AG04450 (cell line): ENCODE measurements around the gene TRIM38. TPM values are rescaled to one million over a fixed set of nuclear protein-coding genes. Genes with fewer than 3 reads are reported as not detected.
"Not testable (repeated sequence)": the region's sequence is repeated elsewhere in the genome, so short reads cannot be mapped to it uniquely, and the experiment has no call there.

ENCODE experiments used
- CTCF ChIA-PET: fragments of 300-600, 350-600 bp; formaldehyde crosslinking; extraction: SDS; loops from one replicate; lab custom pipeline; 2022; ENCODE audit warnings: antibody characterized with exemption, inconsistent platforms; lab: Charles Lee
- POLR2A ChIA-PET: fragments of 350-600 bp; formaldehyde crosslinking; extraction: SDS; loops from one replicate; lab custom pipeline; 2021; ENCODE audit warnings: antibody characterized with exemption, inconsistent platforms; lab: Yijun Ruan, JAX
- DNase-seq: peaks from one replicate; pipeline ENCODE4 v3.0.0-alpha.2; 2011; ENCODE audit warnings: low read depth, low spot score
- H3K27ac ChIP-seq: one replicate; pipeline ENCODE4 v1.5.1; 2012; ENCODE audit warnings: low read depth, low read length, control low read depth
- H3K27me3 ChIP-seq: one replicate; pipeline ENCODE4 v1.6.0; 2012; ENCODE audit warnings: low read length; ENCODE audit not compliant: control insufficient read depth, insufficient read depth
- H3K4me3 ChIP-seq: 2 replicates; pipeline ENCODE4 v1.5.1; 2011; ENCODE audit warnings: mild to moderate bottlenecking, low read depth, low read length, control low read depth
- H3K9me3 ChIP-seq: 2 replicates; pipeline ENCODE4 v1.5.1; 2012; ENCODE audit warnings: low read length; ENCODE audit not compliant: control insufficient read depth, insufficient read depth
- polyA plus RNA-seq: library from polyadenylated mRNA; depleted of rRNA; stranded (reverse); fragments of >200 nt; gene quantifications from 2 replicates; pipeline ENCODE4 v1.2.3, GENCODE V29; 2011
- TF ChIP-seq, protein P1 (sequence below): IDR thresholded peaks from 2 replicates; pipeline ENCODE4 v1.5.1; 2011; ENCODE audit warnings: low read depth, low read length, control low read depth, inconsistent platforms

TRIM38 gene
- polyA plus RNA-seq, 1 experiment: 9.1 TPM

DNA sequence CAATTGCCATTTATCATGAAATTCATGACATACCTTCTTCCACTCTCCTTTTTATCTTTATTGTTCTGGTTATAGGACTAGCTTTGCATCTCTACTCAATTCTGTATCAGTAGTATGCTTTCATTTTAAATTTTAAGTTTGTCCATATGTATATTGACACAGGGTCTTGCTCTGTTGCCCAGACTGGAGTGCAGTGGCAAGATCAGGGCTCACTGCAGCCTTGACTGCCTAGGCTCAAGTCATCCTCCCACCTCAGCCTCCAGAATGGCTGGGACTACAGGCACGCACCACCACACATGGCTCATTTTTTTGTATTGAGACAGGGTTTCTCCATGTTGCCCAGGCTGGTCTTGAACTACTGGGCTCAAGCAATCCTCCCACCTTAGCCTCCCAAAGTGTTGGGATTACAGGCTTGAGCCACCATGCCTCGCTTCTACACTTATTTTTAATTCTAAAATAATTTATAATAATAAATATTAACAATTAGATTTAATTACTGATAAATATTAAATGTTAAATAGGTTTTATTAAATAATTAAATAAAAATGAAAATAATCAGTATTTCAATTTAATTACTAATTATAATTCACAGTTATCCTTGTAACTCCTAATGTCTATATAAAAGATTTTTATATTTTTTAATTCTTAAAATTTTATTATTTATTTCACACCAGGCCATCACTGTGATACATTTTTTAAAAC is 27.7 kb downstream of the TRIM38 start:
- TF ChIP-seq, protein P1, sequence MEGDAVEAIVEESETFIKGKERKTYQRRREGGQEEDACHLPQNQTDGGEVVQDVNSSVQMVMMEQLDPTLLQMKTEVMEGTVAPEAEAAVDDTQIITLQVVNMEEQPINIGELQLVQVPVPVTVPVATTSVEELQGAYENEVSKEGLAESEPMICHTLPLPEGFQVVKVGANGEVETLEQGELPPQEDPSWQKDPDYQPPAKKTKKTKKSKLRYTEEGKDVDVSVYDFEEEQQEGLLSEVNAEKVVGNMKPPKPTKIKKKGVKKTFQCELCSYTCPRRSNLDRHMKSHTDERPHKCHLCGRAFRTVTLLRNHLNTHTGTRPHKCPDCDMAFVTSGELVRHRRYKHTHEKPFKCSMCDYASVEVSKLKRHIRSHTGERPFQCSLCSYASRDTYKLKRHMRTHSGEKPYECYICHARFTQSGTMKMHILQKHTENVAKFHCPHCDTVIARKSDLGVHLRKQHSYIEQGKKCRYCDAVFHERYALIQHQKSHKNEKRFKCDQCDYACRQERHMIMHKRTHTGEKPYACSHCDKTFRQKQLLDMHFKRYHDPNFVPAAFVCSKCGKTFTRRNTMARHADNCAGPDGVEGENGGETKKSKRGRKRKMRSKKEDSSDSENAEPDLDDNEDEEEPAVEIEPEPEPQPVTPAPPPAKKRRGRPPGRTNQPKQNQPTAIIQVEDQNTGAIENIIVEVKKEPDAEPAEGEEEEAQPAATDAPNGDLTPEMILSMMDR: no peak
- Histone ChIP-seq H3K27me3 (no peaks in the 10 kb centered on the region), H3K9me3 (no peaks in the 10 kb centered on the region), H3K4me3 (no peak overlapping the region), H3K27ac (no peak overlapping the region)
- no peak for DNase-seq
- POLR2A ChIA-PET: no interaction called here
- CTCF ChIA-PET: interaction anchor here (0.9 to 5.0 kb wide), 2 partner anchors 13 to 14 kb away, joined by 8 to 178 read pairs; no protein-coding TSS in a partner anchor

DNA sequence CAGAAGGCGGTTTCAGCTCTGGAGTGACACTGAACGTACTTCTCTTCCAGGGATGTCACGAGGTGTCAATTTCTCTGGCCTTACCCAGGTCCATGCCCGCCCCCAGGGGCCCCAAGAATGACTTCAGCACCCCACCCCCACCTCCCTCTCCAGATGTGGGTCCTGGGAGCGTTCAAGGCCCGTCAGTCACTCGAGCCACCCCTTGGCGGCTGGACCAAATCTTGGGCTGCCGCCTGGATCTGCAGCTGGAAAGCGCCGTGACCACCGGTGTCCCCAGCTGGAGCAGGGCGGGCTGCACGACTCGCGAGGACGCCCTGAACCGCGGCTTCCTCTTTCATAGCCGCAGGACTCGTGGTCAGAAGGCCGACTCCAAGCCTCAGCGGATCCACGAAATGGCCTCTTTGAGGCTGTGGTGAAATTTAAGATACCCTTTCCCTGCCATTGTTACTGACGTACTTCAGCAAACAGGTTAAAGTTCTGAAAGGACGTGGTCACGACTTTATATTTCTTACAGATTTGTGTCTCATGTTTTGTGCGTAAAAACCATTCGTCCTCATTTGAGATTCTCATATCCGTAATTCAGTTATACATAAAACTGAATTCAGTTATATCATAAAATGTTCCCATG is 29.3 kb downstream of the TRIM38 start:
- Histone ChIP-seq H3K27ac (peak overlapping the region; percentile 83), H3K4me3 (peak overlapping the region; percentile 53), H3K9me3 (no peaks in the 10 kb centered on the region), H3K27me3 (no peaks in the 10 kb centered on the region)
- CTCF ChIA-PET: interaction anchor here (0.6 to 5.0 kb wide), 31 partner anchors 11 to 1904 kb away, joined by 3 to 178 read pairs (median 5); partner anchors contain the start of gene TRIM38
- TF ChIP-seq, protein P1: no peak
- DNase-seq: no peak
- POLR2A ChIA-PET: interaction anchor here (0.7 to 2.9 kb wide), 10 partner anchors 8 to 1818 kb away, joined by 3 to 29 read pairs (median 6); a partner anchor contains a TSS

DNA sequence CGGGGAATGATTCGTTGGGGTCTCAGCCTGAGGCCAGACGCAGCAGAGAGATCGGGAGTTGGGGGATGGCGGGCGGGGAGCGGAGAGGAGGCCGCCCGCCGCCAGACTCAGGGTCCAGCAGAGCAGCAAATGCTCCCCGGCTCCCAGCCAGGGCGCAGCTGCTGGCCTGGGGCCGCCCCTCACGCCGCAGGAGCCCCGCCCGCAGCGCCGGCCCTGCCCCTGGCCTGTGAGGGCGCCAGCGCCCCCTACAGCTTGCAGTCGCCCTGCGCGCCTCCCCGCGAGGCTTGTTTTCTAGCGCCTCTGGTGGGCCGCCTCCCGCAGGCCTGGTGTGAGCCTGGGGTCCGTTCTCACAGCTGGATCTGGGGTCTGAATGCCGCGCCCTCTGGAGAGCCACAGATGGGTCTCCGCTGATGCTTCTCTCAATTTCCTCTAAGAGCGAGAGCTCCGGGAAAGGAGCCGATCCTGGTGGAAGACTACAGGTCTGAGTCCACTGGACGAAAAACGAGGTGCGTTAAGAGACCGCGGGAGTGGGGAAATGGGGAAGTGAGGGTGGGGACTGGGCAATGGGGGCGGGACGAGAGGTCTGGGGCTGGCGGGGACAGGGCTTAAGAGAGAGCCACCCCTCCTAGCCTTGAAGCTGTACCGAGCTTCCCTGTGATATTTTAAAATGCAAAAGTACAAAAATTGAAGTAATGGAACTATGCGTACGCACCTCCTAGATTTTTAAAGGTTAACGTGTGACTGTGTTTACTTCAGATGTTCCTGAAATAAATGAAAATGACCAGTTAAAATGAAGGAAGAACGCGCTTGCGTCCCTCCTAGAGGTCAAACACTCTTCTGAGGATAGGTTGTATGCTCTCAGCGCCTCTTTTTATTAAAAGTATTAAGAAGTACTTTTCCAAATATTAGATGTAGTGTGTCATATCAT is 30.1 kb downstream of the TRIM38 start:
- Histone ChIP-seq H3K4me3 (peak overlapping the region; percentile 70), H3K9me3 (no peaks in the 10 kb centered on the region), H3K27me3 (no peaks in the 10 kb centered on the region), H3K27ac (peak overlapping the region; percentile 83)
- TF ChIP-seq, protein P1: peak; percentile 94
- ChIA-PET CTCF (interaction anchor here (0.6 to 5.0 kb wide), 40 partner anchors 12 to 1904 kb away, joined by 3 to 178 read pairs (median 4); partner anchors contain the start of gene TRIM38), POLR2A (interaction anchor here (0.7 to 2.9 kb wide), 9 partner anchors 8 to 1185 kb away, joined by 3 to 29 read pairs (median 6); a partner anchor contains a TSS)
- DNase-seq: peak; percentile 81

DNA sequence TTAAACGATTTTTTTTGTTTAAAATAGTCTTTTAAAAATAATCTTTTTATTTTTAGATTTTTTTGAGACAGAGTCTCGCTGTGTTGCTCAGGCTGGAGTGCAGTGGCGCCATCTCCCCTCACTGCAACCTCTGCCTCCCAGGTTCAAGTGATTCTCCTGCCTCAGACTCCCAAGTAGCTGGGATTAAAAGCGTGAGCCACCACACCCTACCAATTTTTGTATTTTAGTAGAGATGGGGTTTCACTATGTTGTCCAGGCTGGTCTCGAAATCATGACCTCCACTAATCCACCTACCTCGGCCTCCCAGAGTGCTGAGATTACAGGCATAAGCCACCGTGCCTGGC is 30.7 kb downstream of the TRIM38 start:
- peak overlapping the region; percentile 70 for H3K4me3 ChIP-seq
- not testable (repeated sequence) for H3K9me3 ChIP-seq, H3K27me3 ChIP-seq, H3K27ac ChIP-seq, DNase-seq
- ChIA-PET POLR2A (interaction anchor here (1.1 to 2.9 kb wide), 4 partner anchors 24 to 1154 kb away, joined by 3 to 29 read pairs (median 14); a partner anchor contains a TSS), CTCF (interaction anchor here (0.7 to 5.0 kb wide), 25 partner anchors 11 to 1783 kb away, joined by 3 to 178 read pairs (median 8); partner anchors contain the start of gene TRIM38)

DNA sequence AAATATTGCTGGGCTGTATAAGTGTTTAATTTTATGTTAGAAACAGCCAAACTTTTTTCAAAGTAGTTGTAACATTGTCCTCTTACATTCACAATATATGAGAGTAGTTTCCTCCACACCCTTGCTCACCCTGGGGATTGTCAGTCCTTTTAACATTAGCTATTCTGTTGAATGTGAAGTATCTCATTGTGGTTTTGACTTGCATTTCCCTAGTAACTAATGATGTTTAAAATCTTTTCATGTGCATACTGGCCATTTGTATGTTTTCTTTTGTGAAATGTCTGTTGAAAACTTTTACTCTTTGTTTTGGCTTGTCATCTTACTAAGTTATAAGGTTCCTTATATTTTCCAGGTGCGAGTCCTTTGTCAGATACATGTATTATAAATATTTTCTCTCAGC is 32.9 kb downstream of the TRIM38 start:
- POLR2A ChIA-PET: no interaction called here
- Histone ChIP-seq H3K27ac (no peak overlapping the region), H3K4me3 (no peak overlapping the region), H3K9me3 (no peaks in the 10 kb centered on the region), H3K27me3 (no peaks in the 10 kb centered on the region)
- CTCF ChIA-PET: interaction anchor here (1.5 to 5.0 kb wide), 3 partner anchors 9 to 22 kb away, joined by 5 to 178 read pairs (median 8); a partner anchor contains a TSS
- TF ChIP-seq, protein P1: no peak
- no peak for DNase-seq
